SKM-1 treated with dmso at 0.1 percent for 144 hours (cell line): ENCODE data around the gene PIEZO2.

Experiments used
- DNase-seq: peaks from one replicate; lab custom pipeline; 2025; ENCODE audit not compliant: unreplicated experiment; lab: John Stamatoyannopoulos, UW

The PIEZO2 gene

GRCh38 chr18:10989486-10989885, 159.9 kb downstream of the PIEZO2 start:
- no peak for DNase-seq

DNA sequence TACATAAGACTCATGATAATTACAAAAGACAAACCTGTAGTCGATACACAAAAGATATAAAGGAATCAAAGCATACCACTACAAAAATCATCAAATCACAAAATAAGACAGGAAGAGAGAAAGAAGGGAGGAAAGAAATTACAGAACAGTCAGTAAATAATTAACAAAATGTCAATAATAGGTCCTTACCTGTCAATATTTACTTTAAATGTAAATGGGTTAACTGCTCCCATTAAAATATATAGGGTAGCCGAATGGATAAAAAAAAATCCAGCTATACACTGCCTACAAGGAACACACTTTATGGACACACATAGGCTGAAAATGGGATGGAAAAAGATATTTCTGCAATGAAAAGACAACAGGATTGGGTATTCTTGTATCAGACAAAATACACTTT, 163.7 kb downstream of the PIEZO2 start:
- DNase-seq = no peak

DNA sequence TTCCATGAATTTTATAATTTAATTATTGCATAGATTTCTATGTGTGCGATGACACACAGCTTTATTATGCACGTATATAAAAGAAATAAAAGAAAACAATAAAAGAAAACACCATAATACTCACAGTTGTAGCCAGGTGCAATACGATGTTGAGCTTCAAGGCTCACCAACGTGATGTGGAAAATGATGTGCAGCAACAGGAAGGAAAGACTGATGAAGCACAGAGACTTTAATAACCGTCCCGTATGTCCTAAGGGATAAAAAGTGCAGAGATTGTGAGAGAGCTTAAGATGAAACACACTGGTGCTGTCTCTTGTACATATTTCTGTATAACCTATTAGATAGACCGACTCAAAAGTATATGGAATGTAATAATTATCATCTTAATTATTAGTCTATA, 170.0 kb downstream of the PIEZO2 start:
- DNase-seq = no peak

DNA sequence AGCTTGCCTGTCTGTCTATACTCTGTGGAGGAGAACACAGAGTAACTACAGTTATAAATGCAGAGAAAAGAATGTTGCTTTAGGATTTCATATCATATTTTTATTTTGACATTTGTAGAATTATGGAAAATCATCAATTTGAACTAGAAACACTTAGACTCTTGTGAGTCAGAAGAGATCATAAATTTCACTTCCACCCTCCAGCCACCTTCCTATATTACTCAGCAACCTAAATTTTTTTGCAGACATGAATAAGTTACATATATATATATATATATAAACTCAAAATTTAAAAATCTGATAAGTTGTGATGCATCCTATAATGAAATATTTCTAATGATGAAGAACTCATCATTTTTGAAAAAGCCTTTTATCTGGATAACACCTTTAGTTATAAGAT, 172.3 kb downstream of the PIEZO2 start:
- DNase-seq = no peak

DNA sequence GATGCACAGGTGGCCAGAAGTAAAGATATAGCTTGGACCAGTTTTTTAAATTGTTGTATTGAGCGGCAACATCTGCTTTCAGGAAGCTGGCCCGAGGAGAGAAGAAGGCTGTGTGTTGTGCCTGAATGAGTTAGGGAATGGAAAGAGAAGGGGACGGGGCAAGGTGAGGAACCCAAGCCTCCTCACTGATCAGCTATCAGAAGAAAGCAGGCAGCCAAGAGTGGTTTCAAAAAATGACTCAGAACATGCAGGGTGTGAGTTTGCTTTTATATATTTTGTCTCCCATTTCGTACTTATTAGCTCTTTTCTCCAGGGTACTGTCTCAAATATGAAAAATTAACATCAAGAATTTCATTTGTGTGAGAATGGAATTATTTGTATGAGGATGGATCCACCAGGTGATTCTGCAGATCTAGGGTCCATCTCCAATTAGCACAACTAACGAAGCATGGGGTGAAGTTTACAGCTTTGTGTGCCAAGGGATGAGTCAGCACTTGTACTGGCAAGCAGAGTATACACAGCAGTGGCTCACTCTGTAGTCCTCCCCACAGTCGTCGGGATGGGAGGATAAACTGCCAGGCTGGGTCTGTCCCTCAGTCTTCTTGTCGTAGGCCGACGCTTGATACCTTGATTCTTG, 175.7 kb downstream of the PIEZO2 start:
- DNase-seq = no peak

DNA sequence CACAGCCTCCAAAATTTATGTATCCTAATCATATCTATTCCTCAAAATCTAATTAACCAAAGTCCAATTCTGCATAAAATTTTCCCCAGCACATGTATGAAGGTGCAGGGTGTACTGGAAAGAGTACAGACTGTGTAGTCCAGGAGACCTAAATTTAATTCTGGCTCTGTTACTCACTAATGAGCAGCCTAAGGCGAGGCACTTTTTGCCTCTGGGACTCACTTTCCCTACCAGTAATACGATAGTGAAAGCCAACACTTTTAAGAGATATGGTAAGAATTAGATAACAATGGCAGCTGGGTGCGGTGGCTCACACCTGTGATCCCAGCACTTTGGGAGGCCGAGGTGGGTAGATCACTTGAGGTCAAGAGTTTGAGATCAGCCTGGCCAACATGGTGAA, 177.7 kb downstream of the PIEZO2 start:
- no peak for DNase-seq

DNA sequence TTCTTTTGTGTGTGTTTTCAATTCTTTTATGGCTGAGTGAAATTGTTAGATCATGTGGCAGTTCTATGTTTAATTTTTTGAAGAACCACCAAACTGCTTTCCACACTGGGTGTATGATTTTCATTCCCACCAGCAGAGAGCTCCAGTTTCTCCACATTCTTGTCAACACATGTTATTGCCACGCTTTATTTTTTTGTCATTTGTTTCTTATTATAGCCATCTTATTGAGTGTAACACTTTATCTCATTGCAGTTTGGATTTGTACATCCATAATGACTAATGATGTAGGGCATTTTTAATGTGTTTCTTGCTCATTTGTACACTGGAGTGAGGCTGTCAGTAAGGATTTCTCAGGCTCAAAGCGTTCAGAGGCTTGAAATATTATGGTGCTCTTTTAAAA, 184.2 kb downstream of the PIEZO2 start:
- no peak for DNase-seq

- no peak for DNase-seq
Observed at GRCh38 chr18:10953672-10954071, 195.7 kb downstream of the PIEZO2 start.

GRCh38 chr18:10951631-10952544, 197.5 kb downstream of the PIEZO2 start:
- no peak for DNase-seq

DNA sequence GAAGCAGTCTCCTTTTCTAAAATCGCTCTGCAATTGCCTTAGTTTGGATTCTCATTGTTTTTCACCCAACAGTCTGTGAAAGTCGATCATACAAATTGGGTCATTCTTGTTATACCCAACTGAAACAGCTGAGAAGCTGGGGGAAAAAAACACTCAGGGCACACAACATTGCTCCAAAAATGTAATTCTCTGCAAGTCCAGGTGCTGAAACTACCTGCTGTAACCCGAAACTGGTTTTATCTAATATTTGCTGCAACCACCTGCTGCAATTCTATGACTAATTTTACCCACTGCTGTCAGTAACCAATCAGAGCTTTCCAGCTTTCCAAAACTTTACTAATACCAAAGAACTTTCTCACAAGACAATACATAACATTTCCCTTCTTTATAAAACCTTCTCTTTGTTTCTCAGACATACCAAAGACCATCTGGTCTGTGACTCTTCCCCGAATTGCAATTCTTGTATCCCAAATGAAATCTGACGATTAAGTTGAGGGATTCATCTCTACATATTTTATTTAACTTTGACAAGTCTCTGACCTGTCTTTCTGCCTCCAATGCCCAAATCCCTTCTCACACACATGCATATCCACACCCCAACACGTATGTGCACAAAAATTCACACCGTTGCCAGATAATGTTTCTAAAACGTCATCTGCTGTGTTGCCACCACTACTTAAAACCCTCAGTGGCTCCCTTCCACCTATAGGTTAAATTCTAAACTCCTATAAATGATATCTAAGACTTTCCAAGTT, 198.3 kb downstream of the PIEZO2 start:
- DNase-seq = no peak

- no peak for DNase-seq
Observed at GRCh38 chr18:10950080-10950875, 199.1 kb downstream of the PIEZO2 start.

GRCh38 chr18:10949655-10950054, 199.7 kb downstream of the PIEZO2 start:
- no peak for DNase-seq

DNA sequence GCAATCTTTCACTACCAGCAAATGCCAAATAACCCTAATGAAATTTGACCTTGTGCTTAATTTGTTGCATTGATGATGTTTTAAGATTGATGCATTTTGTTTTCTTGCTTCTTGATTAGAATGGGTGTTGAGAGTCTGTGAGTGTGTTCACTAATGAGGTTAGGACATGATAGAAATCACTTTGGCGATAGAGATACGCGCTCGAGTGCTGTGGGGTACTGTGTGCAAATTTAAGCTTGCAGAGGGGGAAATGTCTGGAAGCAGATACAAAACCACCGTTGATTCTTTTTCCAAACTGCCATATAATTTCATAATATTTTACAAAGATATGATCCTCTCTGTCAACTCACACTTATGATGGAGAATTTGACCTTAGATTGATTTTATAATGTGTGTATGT, 200.9 kb downstream of the PIEZO2 start:
- no peak for DNase-seq

DNA sequence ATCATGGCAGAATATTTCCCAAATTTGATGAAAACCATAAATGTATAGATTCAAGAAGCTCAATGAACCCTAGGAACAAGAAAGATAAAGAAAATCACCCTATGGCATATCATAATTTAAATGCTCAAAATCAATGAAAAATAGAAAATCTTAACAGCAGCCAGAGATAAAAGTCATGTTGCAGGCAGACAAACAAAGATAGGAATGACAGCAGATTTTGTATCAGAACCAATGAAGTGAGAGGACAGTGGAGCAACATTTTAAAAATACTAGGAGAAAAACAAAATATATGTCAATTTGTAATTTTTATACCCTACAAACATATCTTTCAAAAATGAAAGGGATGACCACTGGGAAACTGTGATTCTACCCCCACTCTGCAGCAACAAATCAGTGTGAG, 203.3 kb downstream of the PIEZO2 start:
- DNase-seq = no peak

DNA sequence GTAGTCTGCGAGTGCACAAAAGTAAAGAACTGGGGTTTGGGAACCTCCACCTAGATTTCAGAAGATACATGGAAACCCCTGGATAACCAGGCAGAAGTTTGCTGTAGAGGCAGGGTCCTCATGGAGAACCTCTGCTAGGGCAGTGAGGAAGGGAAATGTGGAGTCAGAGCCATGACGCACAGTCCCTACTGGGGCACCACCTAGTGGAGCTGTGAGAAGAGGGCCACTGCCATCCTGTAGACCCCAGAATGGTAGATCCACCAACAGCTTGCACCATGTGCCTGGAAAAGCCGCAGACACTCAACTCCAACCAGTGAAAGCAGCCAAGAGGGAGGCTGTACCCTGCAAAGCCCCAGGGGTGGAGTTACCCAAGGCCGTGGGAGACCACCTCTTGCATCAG, 206.4 kb downstream of the PIEZO2 start:
- DNase-seq = no peak

GRCh38 chr18:10939822-10940221, 209.5 kb downstream of the PIEZO2 start:
- no peak for DNase-seq

DNA sequence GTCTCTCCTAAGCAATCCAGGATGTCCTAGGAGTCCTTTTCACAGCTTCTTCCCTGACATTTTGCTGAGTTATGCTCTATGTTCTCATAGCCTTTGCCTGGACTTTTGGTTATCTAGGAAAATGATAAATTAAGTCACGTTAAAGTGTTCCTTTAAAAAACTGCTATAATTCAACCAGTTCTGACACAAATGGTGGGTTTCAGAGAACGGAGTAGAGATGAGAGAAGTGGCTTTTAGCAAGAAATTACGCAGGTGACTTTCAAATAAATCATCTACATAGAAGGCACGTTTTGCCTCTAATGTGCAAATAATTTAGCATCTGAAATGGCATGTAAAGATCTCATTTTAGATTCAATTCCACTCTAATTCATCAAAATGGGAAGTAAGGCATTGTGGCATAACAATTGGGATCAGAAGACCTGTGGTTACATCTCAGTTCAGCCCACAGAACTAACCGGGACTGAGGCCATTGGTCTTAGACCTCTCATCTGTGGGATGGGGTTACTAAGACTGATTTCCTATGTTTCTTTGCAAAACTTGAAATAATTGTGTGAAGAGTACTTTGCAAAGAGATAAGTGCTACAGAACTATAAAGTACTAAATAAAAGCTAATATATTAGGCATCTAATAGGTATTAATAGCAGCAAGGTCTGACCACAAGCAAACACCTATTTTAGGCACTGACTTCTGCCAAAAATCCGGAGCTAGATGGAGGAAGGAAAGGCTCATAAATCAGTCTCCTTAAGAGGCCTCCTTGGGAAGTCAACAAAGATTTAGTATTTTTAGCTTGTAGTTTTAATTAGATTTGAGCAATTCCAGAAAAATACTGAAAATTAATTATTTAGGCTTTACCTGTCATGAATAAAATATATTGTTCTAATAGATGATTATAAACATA, 211.4 kb downstream of the PIEZO2 start:
- no peak for DNase-seq

DNA sequence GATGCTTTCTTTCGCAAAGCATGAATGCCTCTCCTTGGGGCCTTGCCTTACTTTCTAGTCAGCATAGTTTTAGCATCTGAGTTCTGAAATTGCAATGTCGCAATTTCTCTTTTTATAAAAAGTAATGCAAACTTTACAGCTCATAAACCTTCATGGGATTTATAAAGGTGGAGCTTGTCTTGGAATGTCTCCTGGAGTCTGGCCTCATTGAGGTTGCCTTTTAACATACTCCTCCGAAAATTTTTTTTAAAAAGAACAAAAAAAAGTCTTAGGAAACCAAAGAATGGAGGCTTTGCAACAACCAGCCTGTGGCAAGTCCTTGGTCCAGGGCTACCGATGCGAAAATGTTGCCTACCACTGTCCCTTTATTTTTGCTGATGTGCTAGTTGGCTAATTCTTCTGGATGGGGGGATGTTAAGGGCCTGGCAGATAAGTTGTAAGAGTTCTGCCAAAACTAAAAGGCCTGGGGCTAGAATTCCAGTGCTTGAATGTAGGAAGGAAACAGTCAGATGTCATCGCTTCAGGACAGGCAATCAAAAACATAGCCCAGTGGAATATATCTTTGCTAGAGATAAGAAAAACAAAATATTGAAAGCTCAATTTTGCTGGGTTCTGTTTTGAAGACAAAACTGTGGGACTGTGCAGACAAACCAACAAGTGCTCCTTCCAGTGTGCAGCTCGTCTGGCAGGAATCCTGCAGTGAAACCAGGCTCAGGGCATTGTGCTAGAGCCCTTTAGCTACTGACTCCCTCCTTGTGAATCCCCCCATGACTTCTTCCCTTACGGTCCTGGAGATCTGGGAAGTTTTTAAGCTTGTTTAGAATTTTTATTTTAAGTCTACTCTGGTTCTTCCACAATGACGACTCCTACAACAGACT, 213.0 kb downstream of the PIEZO2 start:
- DNase-seq = no peak

DNA sequence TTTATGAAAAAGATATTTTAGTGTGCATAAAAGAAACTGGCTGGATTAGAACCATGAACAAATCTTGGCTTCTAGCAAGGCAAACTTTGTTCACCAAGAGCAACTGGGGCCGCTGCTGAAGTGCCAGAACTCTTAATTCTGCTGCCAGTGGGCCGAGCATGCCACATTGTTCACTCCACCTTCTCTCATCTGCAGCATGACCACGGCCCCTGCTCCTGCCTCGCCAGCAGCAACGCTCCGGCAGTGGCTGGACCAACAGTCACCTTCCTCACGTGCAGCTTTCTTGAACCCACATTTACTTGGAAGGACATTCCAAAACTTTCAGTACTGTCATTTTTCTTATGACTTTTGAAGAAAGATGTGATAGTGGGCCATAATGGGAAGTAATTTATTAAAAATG, 213.8 kb downstream of the PIEZO2 start:
- no peak for DNase-seq
